H9 (cell line): Measurements from ENCODE around the gene KIF23. TPM values are rescaled to one million over a fixed set of nuclear protein-coding genes. Genes with fewer than 3 reads are reported as not detected.

Source experiments
- DNase-seq: peaks from one replicate; pipeline ENCODE4 v3.0.0-alpha.2; 2017
- H2AFZ ChIP-seq: one replicate; pipeline ENCODE4 v1.6.1; 2013; ENCODE audit warnings: mild to moderate bottlenecking, low read length, control low read depth, moderate library complexity
- H2AK5ac ChIP-seq: 2 replicates; pipeline ENCODE4 v1.6.1; 2013; ENCODE audit warnings: low read length, control low read depth, mixed read lengths; ENCODE audit not compliant: insufficient read length
- H2BK120ac ChIP-seq: one replicate; pipeline ENCODE4 v1.6.1; 2013; ENCODE audit warnings: low read depth, mild to moderate bottlenecking, low read length, control low read depth, inconsistent platforms; ENCODE audit not compliant: poor library complexity, severe bottlenecking
- H2BK12ac ChIP-seq: 2 replicates; pipeline ENCODE4 v1.6.1; 2013; ENCODE audit warnings: low read length, control low read depth, mixed read lengths, low read depth; ENCODE audit not compliant: insufficient read length
- H2BK15ac ChIP-seq: 2 replicates; pipeline ENCODE4 v1.6.1; 2013; ENCODE audit warnings: low read depth, low read length, control low read depth
- H2BK20ac ChIP-seq: one replicate; pipeline ENCODE4 v1.6.1; 2013; ENCODE audit warnings: low read depth, mild to moderate bottlenecking, low read length, control low read depth, inconsistent platforms; ENCODE audit not compliant: poor library complexity, severe bottlenecking
- H2BK5ac ChIP-seq: 2 replicates; pipeline ENCODE4 v1.6.1; 2013; ENCODE audit warnings: low read length, control low read depth, mixed read lengths; ENCODE audit not compliant: insufficient read length
- H3K14ac ChIP-seq: 2 replicates; pipeline ENCODE4 v1.6.1; 2013; ENCODE audit warnings: low read length, control low read depth; ENCODE audit not compliant: insufficient read depth
- H3K18ac ChIP-seq: 2 replicates; pipeline ENCODE4 v1.6.1; 2013; ENCODE audit warnings: low read depth, mild to moderate bottlenecking, mixed read lengths, low read length, control low read depth; ENCODE audit not compliant: insufficient read length
- H3K23ac ChIP-seq: 2 replicates; pipeline ENCODE4 v1.6.1; 2013; ENCODE audit warnings: low read length, control low read depth, mixed read lengths, low read depth; ENCODE audit not compliant: insufficient read length
- H3K23me2 ChIP-seq: 2 replicates; pipeline ENCODE4 v1.6.1; 2013; ENCODE audit warnings: low read depth, mild to moderate bottlenecking, mixed read lengths, low read length, control low read depth; ENCODE audit not compliant: insufficient read length, poor library complexity, severe bottlenecking
- H3K27ac ChIP-seq: 2 replicates; pipeline ENCODE4 v1.5.1; 2013; ENCODE audit warnings: low read length, control low read depth, mixed read lengths, low read depth; ENCODE audit not compliant: insufficient read length
- H3K27me3 ChIP-seq: 2 replicates; pipeline ENCODE4 v1.6.1; 2013; ENCODE audit warnings: low read length, control low read depth, inconsistent platforms; ENCODE audit not compliant: insufficient read depth
- H3K4ac ChIP-seq: 2 replicates; pipeline ENCODE4 v1.6.1; 2013; ENCODE audit warnings: low read depth, mild to moderate bottlenecking, control low read depth, inconsistent platforms, low read length, moderate library complexity
- H3K4me1 ChIP-seq: 2 replicates; pipeline ENCODE4 v1.6.1; 2013; ENCODE audit warnings: low read length, control low read depth, inconsistent platforms; ENCODE audit not compliant: insufficient read depth
- H3K4me2 ChIP-seq: 2 replicates; pipeline ENCODE4 v1.6.1; 2013; ENCODE audit warnings: low read length, control low read depth, mixed read lengths; ENCODE audit not compliant: insufficient read length, insufficient read depth
- H3K56ac ChIP-seq: 2 replicates; pipeline ENCODE4 v1.6.1; 2013; ENCODE audit warnings: low read depth, mild to moderate bottlenecking, mixed read lengths, low read length, control low read depth; ENCODE audit not compliant: insufficient read length
- H3K79me1 ChIP-seq: 2 replicates; pipeline ENCODE4 v1.6.1; 2013; ENCODE audit warnings: low read depth, mild to moderate bottlenecking, moderate library complexity, low read length, control low read depth, inconsistent platforms; ENCODE audit not compliant: insufficient read depth, poor library complexity, severe bottlenecking
- H3K79me2 ChIP-seq: 2 replicates; pipeline ENCODE4 v1.6.1; 2013; ENCODE audit warnings: low read length, control low read depth, inconsistent platforms; ENCODE audit not compliant: insufficient read depth
- H3K9ac ChIP-seq: 2 replicates; pipeline ENCODE4 v1.6.1; 2013; ENCODE audit warnings: low read length, control low read depth, mixed read lengths; ENCODE audit not compliant: insufficient read length; ENCODE audit errors: extremely low read depth
- H3K9me3 ChIP-seq: one replicate; pipeline ENCODE4 v1.6.1; 2013; ENCODE audit warnings: low read depth, low read length, inconsistent platforms; ENCODE audit not compliant: control insufficient read depth
- H3T11ph ChIP-seq: one replicate; pipeline ENCODE4 v1.6.1; 2013; ENCODE audit warnings: mild to moderate bottlenecking, low read length, control low read depth, inconsistent platforms
- H4K20me1 ChIP-seq: one replicate; pipeline ENCODE4 v1.6.1; 2013; ENCODE audit not compliant: control insufficient read depth, insufficient read length, insufficient read depth
- H4K5ac ChIP-seq: 2 replicates; pipeline ENCODE4 v1.6.1; 2013; ENCODE audit warnings: low read depth, mild to moderate bottlenecking, mixed read lengths, low read length, control low read depth; ENCODE audit not compliant: insufficient read length
- H4K8ac ChIP-seq: replicated peaks from 2 replicates; pipeline ENCODE4 v1.6.1; 2013; ENCODE audit warnings: low read length, control low read depth, mixed read lengths, low read depth; ENCODE audit not compliant: insufficient read length
- H4K91ac ChIP-seq: 2 replicates; pipeline ENCODE4 v1.6.1; 2013; ENCODE audit warnings: low read depth, mild to moderate bottlenecking, moderate library complexity, mixed read lengths, low read length, control low read depth; ENCODE audit not compliant: insufficient read length
- H3K27ac Mint-ChIP-seq, 3 experiments: 2 replicates in 2 of 3; 3 replicates in 1 of 3; pipeline ENCODE4 v1.8.0; 2020 to 2021; ENCODE audit warnings: mixed read lengths in 3 of 3, mild to moderate bottlenecking in 1 of 3, moderate library complexity in 1 of 3
- H3K27me3 Mint-ChIP-seq: 2 replicates; pipeline ENCODE4 v1.8.0; 2021; ENCODE audit warnings: low read depth, mild to moderate bottlenecking, moderate library complexity, mixed read lengths
- H3K36me3 Mint-ChIP-seq, 3 experiments: 2 replicates in 2 of 3; 3 replicates in 1 of 3; pipeline ENCODE4 v1.8.0; 2020 to 2021; ENCODE audit warnings: low read depth in 3 of 3, mixed read lengths in 3 of 3; ENCODE audit not compliant: insufficient read depth in 1 of 3
- H3K4me1 Mint-ChIP-seq, 2 experiments: 2 replicates each; pipeline ENCODE4 v1.8.0; 2020; ENCODE audit warnings: mixed read lengths in 2 of 2
- H3K4me3 Mint-ChIP-seq, 2 experiments: 2 replicates in 1 of 2; 3 replicates in 1 of 2; pipeline ENCODE4 v1.8.0; 2020 to 2021; ENCODE audit warnings: mild to moderate bottlenecking in 2 of 2, mixed read lengths in 2 of 2, moderate library complexity in 1 of 2
- H3K9me3 Mint-ChIP-seq, 2 experiments: 2 replicates in 1 of 2; 3 replicates in 1 of 2; pipeline ENCODE4 v1.8.0; 2020; ENCODE audit warnings: mild to moderate bottlenecking in 2 of 2, mixed read lengths in 2 of 2, moderate library complexity in 1 of 2
- WGBS: extraction: QIAGEN DNeasy Blood & Tissue Kit; methylation state at CpG from one replicate; pipeline ENCODE4 v1.1.7; 2013; ENCODE audit warnings: missing lambda C conversion rate, low lambda C conversion rate, mixed read lengths; ENCODE audit not compliant: insufficient read length; ENCODE audit errors: extremely low coverage; 5-methylcytosine and 5-hydroxymethylcytosine counted together
- total RNA-seq: library from RNA; stranded (reverse); gene quantifications from 2 replicates; pipeline ENCODE4 v1.2.1, GENCODE V29; 2021
- TF ChIP-seq, protein P1 (sequence below): fragments of 200-600 bp; sonication (generic); conservative IDR thresholded peaks from 3 replicates; pipeline ENCODE4 v1.8.0; 2021; ENCODE audit warnings: antibody characterized with exemption, mild to moderate bottlenecking

Gene KIF23
- total RNA-seq, 1 experiment from 2014 or later = 55.4 TPM

DNA sequence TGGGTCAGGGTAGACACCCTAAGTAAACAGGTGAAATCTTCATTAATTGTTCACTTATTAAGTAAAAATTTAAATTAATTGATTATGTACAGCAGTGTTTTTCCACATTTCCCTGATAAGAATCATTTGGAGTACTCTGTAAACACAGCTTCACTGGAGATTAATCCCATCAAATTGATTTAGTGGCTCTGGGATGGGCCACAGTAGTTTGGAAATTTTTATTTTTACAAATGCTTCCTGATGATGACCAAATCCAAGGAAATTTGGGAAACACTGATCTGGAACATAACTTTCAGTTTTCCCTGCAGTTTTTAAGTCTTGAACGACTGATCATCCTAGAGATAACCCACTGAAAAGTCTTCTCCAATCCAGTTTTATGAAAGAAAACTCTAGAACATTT, 19.7 kb downstream of the KIF23 start:
- no CpG with 5 or more reads among the region's 1 CpG for WGBS
- H3K27ac ChIP-seq = no peak overlapping the region
- no peak overlapping the region for H3K56ac ChIP-seq

More for the DNA sequence above, 19.7 kb downstream of the KIF23 start:
- Histone ChIP-seq H4K8ac (no peak overlapping the region), H3K4me2 (no peak overlapping the region), H2BK5ac (no peak overlapping the region), H3K14ac (no peak overlapping the region), H3K23ac (no peak overlapping the region), H3K79me1 (no peaks in the 10 kb centered on the region), H3K4ac (no peak overlapping the region), H3K9me3 (no peaks in the 10 kb centered on the region), H3K23me2 (no peaks in the 10 kb centered on the region), H4K20me1 (no peaks in the 10 kb centered on the region), H2AFZ (no peak overlapping the region), H4K5ac (no peak overlapping the region), H2BK12ac (no peak overlapping the region), H3K18ac (no peak overlapping the region), H3T11ph (no peak overlapping the region), H2BK20ac (no peak overlapping the region), H2BK120ac (no peak overlapping the region), H2AK5ac (no peak overlapping the region), H3K9ac (no peak overlapping the region), H3K79me2 (no peaks in the 10 kb centered on the region), H3K27me3 (no peaks in the 10 kb centered on the region), H3K4me1 (no peaks in the 10 kb centered on the region), H4K91ac (no peak overlapping the region), H2BK15ac (no peak overlapping the region)
- no peak overlapping the region for H3K27ac Mint-ChIP-seq
- no peaks in the 10 kb centered on the region for H3K4me1 Mint-ChIP-seq
- no peak for DNase-seq
- no peaks in the 10 kb centered on the region for H3K9me3 Mint-ChIP-seq
- TF ChIP-seq, protein P1, sequence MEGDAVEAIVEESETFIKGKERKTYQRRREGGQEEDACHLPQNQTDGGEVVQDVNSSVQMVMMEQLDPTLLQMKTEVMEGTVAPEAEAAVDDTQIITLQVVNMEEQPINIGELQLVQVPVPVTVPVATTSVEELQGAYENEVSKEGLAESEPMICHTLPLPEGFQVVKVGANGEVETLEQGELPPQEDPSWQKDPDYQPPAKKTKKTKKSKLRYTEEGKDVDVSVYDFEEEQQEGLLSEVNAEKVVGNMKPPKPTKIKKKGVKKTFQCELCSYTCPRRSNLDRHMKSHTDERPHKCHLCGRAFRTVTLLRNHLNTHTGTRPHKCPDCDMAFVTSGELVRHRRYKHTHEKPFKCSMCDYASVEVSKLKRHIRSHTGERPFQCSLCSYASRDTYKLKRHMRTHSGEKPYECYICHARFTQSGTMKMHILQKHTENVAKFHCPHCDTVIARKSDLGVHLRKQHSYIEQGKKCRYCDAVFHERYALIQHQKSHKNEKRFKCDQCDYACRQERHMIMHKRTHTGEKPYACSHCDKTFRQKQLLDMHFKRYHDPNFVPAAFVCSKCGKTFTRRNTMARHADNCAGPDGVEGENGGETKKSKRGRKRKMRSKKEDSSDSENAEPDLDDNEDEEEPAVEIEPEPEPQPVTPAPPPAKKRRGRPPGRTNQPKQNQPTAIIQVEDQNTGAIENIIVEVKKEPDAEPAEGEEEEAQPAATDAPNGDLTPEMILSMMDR = no peak
- H3K36me3 Mint-ChIP-seq = peaks cover 45 to 84% (median 82%) of the 10 kb centered on the region in 3 experiments
- H3K4me3 Mint-ChIP-seq = no peak overlapping the region
- no peaks in the 10 kb centered on the region for H3K27me3 Mint-ChIP-seq
